GM18873 (cell line): ENCODE data around the gene IFNG.

Experiments used
- ATAC-seq: cut with Tn5 transposase; IDR thresholded peaks from one replicate; pipeline ENCODE4 v1.9.1; 2021; ENCODE audit warnings: mild to moderate bottlenecking, moderate library complexity, moderate number of reproducible peaks; ENCODE audit not compliant: unreplicated experiment, low FRiP score

IFNG gene

DNA sequence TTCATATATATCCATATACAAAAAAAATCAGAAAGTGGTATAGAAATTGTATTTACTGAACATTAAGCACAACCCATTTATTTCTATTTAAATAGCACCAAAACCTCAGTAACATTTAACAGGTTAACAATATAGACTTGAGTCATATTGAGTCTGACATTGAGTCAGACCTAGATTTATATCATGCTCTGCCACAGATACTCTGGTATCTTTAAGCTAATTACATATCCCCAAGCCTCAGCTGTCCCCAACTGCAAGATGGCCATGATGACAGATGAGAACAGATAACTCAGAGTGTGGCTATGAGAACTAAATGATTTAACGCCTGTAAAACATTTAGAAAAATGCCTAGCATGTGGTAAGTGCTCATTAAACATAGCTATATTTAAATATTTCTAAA, 40.3 kb downstream of the IFNG start:
- ATAC-seq = peak; percentile 63

DNA sequence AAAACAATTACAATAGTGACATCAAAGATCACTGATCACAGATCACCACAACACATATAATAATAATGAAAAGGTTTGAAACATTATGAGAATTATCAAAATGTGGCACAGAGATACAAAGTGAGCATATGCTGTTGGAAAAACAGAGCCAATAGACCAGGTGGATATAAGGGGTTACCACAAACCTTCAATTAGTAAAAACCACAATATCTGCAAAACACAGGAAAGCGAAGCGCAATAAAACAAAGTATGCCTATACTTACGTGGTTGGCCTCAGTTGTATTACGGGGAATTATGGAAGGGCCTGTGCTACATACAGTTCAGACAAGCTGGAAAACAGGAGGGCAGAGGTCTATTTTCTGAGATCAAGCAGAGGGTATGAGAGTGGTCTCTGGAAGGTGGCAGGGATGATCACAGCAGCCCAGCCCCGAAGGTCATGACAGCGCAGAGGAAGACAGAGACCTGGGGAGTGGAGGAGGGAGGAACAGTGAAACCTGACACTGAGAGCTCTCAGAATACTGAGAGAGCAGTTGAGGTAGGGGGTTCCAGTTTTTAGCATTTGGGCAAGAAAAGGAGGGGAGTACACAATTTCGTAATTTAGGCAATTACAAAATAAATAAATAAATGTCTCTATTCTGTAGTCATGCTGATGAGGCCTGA, 41.3 kb downstream of the IFNG start:
- no peak for ATAC-seq

DNA sequence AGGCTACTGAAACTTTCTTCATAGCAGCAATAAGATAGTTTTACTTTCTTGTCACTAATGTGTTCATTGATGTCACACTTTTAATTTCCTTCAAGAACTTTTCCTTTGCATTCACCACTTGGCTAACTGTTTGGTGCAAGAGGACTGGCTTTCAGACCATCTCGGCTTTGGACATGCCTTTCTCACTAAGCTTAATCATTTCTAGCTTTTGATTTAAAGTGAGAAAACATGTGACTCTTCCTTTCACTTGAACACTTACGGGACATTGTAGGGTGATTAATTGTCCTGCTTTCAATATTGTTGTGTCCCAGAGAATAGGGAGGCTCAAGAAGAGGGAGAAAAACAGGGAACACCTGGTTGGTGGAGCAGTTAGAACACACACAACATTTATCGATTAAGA, 41.9 kb downstream of the IFNG start:
- ATAC-seq = no peak

- ATAC-seq = no peak
Measured at GRCh38 chr12:68115281-68115680, 44.3 kb downstream of the IFNG start.

- ATAC-seq = no peak
Measured at GRCh38 chr12:68114606-68115005, 44.9 kb downstream of the IFNG start.

- no peak for ATAC-seq
Measured at GRCh38 chr12:68113644-68114043, 45.9 kb downstream of the IFNG start.

GRCh38 chr12:68111995-68112394, 47.5 kb downstream of the IFNG start:
- no peak for ATAC-seq

DNA sequence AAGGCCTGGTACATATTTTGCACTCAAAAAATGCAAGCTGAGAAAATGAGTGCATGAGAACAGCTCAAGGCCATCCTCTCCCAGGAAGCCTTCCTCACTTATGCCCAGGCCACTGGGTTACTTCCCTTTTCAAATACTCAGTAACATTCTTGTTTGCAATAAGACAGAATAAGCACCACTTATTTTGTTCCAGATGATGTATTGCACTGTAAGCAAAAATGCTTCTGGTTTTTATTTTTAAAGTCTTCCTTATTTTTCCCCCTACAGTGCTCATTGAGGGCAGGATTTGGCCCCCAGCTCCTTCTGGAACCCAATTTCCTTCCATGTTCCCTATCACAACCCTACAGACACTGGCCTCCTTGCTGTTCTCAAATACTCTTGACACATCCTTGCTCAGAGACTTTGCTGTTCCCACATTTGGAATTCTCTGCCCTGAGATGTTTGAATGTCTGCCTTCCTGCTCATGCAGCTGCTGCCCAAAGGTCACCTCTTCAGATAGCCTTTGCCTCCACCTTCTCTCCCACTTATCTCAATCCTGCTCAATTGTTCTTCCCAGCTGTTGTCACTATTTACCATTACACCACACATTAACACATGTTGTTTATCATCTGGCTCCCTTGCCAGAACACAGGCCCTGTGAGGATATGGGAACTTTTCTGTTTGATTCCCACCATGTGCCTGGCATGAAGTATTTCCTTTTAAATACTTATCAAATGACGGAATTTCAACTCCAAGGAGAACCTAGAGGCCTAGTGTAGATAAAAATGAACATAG, 49.9 kb downstream of the IFNG start:
- no peak for ATAC-seq

DNA sequence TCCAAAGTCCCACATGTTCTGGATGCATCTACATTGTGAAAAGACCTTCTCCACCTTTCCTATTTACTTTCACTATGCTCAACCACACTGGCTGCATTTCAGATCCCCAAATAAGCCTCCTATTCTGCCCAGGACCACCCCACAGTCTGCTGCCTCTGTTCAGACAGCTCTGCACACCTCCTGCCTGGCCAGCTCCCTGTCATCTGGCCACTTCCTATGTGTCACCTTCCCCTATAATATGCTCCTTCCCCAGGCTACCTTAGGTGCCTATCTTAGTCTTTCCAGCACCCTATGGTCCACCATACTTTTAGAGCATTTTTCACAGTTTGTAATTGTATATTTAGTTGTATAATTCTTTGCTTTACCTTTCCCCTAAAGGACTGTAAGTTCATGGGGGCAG, 50.5 kb downstream of the IFNG start:
- no peak for ATAC-seq

- no peak for ATAC-seq
Measured at GRCh38 chr12:68106660-68107059, 52.9 kb downstream of the IFNG start.

- no peak for ATAC-seq
Measured at GRCh38 chr12:68106160-68106559, 53.4 kb downstream of the IFNG start.
